MCF 10A (cell line): ENCODE results near the gene FAM187B. TPM values are rescaled to one million over a fixed set of nuclear protein-coding genes. Genes with fewer than 3 reads are reported as not detected.
A peak's percentile ranks its signal among the peaks of the same experiment; 100 is the strongest.

Experiments
- BruUV-seq: library from RNA; stranded (reverse); fragments of 400-500 nt; replicated peaks from 2 replicates; lab custom pipeline; 2021; lab: Mats Ljungman, UMichigan
- CTCF ChIA-PET: fragments of 300-600 bp; sonication (Branson Sonifier 250); formaldehyde crosslinking; extraction: SDS; loops from one replicate; lab custom pipeline; 2021; ENCODE audit warnings: antibody characterized with exemption, inconsistent platforms; lab: Yijun Ruan, JAX
- POLR2A ChIA-PET: fragments of 300-600, 350-650 bp; sonication (Branson Sonifier 250); formaldehyde crosslinking; extraction: SDS; loops from one replicate; lab custom pipeline; 2020; ENCODE audit warnings: antibody characterized with exemption, inconsistent platforms; lab: Yijun Ruan, JAX
- DNase-seq: peaks from one replicate; pipeline ENCODE4 v3.0.0-alpha.2; 2018; ENCODE audit not compliant: unreplicated experiment
- H3K27ac Mint-ChIP-seq: one replicate; pipeline ENCODE4 v1.8.0; 2022; ENCODE audit warnings: mild to moderate bottlenecking, low read depth, mixed read lengths; ENCODE audit not compliant: unreplicated experiment
- H3K27me3 Mint-ChIP-seq: one replicate; pipeline ENCODE4 v1.8.0; 2022; ENCODE audit warnings: mixed read lengths; ENCODE audit not compliant: insufficient read depth, unreplicated experiment
- H3K36me3 Mint-ChIP-seq: one replicate; pipeline ENCODE4 v1.8.0; 2022; ENCODE audit warnings: mild to moderate bottlenecking, moderate library complexity, mixed read lengths; ENCODE audit not compliant: insufficient read depth, unreplicated experiment
- H3K4me1 Mint-ChIP-seq: one replicate; pipeline ENCODE4 v1.8.0; 2022; ENCODE audit warnings: mixed read lengths; ENCODE audit not compliant: insufficient read depth, unreplicated experiment
- H3K4me3 Mint-ChIP-seq: one replicate; pipeline ENCODE4 v1.8.0; 2022; ENCODE audit warnings: mild to moderate bottlenecking, moderate library complexity, mixed read lengths; ENCODE audit not compliant: unreplicated experiment
- H3K9me3 Mint-ChIP-seq: one replicate; pipeline ENCODE4 v1.8.0; 2022; ENCODE audit warnings: mixed read lengths; ENCODE audit not compliant: unreplicated experiment
- CTCF ChIP-seq: fragments of 200-600 bp; IDR thresholded peaks from one replicate; pipeline ENCODE4 v1.8.0; 2022; ENCODE audit warnings: antibody characterized with exemption, mild to moderate bottlenecking; ENCODE audit not compliant: unreplicated experiment
- intact Hi-C: fragments of 100-400 bp; cut with micrococcal nuclease; formaldehyde crosslinking; loops from 2 replicates; pipeline ENCODE4 v1.14.1; 2022
- total RNA-seq: library from RNA; stranded (reverse); gene quantifications from 2 replicates; pipeline ENCODE4 v1.2.3, GENCODE V29; 2022

Gene FAM187B
- total RNA-seq, 1 experiment from 2014 or later = not detected

DNA sequence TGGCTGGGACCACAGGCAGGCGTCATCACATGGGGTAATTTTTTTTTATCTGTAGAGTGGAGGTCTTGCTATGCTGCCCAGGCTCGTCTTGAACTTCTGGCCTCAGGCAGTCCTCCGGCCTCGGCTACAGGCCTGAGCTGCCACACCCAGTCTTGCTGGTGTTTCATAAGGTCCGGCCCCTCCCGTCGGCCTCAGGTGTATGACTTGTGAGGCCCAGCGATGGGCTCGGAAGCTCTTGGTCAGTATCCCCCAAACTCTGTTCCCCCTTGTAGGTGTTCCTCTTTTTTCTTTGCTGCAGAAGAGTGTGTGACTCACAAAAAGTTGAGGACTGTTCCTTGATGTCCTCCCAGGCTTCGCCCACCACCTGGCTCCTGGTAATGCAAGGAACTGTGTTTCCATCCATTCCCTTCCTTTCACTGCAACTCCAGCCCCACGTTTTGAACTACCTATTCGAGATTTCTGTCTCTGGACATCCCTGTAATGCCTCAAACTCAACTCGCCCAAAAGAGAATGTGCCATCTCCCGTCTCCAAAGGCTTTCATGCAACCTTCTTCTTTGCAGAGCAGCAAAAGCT is 45.2 kb upstream of the FAM187B start:
- Mint-ChIP-seq H3K4me1 (peaks cover 5% of the 10 kb centered on the region), H3K4me3 (no peak overlapping the region), H3K9me3 (no peaks in the 10 kb centered on the region), H3K36me3 (peaks cover 83% of the 10 kb centered on the region), H3K27me3 (no peaks in the 10 kb centered on the region), H3K27ac (peak overlapping the region; percentile 25)
- no TSS peak for BruUV-seq
- ChIA-PET POLR2A (no interaction called here), CTCF (interaction anchor here (0.6 to 1.4 kb wide), 6 partner anchors 79 to 610 kb away, joined by 3 to 5 read pairs (median 4); no protein-coding TSS in a partner anchor)
- no peak for DNase-seq
- no peak for TF ChIP-seq CTCF
- intact Hi-C loops = no loop called here

DNA sequence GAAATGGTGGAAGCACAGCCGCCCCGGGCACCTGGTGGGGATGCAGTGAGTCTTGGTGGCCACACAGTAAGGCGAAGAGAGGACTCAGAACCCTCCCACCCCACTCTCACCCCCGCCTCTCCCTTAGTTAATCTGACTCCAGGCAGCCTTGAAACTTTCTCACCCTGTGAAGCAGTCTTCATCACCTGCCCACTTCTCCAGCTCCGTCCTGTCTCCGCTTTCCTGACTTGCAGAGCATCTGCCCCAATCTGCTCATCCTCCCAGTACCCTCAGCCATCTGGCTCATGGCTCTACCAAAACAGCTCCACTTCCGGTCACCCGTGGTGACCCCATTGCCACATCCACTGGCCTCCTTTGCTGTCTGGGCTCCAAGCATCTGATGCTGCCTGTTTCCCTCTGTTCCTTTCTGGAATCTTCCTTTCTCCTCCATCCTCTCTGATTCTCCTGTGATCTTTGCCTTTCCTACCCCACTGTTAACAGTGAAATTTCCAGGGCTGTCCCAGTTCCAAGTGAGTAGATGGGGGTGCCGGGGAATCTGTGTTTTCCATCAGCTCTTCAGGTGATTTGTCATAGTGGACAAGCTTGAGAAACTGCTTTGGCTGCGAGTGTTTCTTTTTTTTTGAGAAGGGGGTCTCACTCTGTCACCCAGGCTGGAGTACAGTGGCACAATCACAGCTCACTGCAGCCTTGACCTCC is 44.6 kb upstream of the FAM187B start:
- intact Hi-C loops = no loop called here
- no peaks in the 10 kb centered on the region for H3K27me3 Mint-ChIP-seq
- no peak for DNase-seq
- H3K27ac Mint-ChIP-seq = no peak overlapping the region
- no peak for TF ChIP-seq CTCF
- peaks cover 76% of the 10 kb centered on the region for H3K36me3 Mint-ChIP-seq
- BruUV-seq = no TSS peak
- no peak overlapping the region for H3K4me3 Mint-ChIP-seq
- peaks cover 5% of the 10 kb centered on the region for H3K4me1 Mint-ChIP-seq
- CTCF ChIA-PET = interaction anchor here (0.5 to 1.4 kb wide), 9 partner anchors 9 to 610 kb away, joined by 3 to 4 read pairs (median 3); no protein-coding TSS in a partner anchor
- POLR2A ChIA-PET = no interaction called here
- H3K9me3 Mint-ChIP-seq = no peaks in the 10 kb centered on the region

DNA sequence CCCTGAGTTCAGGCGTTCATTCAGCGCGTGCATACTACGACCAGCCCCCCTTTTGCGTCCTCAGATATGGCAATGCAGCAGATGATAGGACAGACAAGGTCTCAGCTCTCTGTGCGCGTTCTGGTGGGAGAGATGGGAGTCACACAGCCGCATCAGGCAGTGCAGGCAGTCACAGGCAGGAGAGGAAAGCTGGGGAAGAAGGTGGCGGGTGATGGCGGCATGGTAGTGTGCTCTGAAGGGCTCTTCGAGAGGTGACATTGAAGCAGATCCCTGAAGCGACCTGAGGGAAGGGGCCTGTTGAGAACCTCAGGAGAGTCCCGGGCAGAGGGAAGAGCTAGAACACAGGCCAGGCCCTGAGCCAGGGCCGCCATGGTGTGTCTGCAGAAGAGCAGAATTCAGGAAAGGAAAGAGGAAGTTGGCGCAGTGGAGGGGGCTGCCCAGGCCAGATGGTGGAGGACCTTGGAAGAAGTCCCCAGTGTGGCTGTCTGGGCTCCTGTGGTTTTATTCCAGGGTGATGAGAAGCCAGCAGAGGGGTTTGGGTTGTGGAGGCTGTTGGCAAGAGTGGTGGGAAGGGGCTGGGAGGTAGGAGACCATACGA is 43.7 kb upstream of the FAM187B start:
- Mint-ChIP-seq H3K36me3 (peaks cover 76% of the 10 kb centered on the region), H3K9me3 (no peaks in the 10 kb centered on the region), H3K27me3 (no peaks in the 10 kb centered on the region), H3K4me3 (no peak overlapping the region), H3K27ac (no peak overlapping the region), H3K4me1 (peaks cover 4% of the 10 kb centered on the region)
- POLR2A ChIA-PET = no interaction called here
- BruUV-seq = no TSS peak
- DNase-seq = no peak
- intact Hi-C loops = no loop called here
- CTCF ChIA-PET = interaction anchor here (1.1 to 1.4 kb wide), 3 partner anchors 38 to 196 kb away, joined by 4 read pairs; no protein-coding TSS in a partner anchor
- no peak for TF ChIP-seq CTCF

DNA sequence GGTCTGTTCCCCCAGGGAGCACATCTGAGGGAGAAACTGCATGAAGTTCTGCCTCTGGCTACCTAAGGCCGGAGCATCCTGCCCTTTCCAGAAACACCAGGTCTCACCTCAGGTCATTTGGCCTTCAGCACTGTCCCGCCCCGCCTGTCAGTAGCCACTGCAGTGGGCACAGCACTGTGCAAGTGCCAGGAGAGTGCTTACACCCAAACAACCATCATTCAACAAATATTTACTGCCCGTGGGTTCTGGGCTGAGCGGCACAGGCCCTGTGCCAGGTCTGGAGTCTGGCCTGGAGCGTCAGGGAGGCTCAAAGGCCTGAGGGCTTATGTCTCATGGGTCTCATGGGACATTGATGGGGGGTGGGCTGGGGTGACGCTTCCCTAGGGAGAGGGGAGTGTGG is 43.0 kb upstream of the FAM187B start:
- Mint-ChIP-seq H3K27me3 (no peaks in the 10 kb centered on the region), H3K36me3 (peaks cover 72% of the 10 kb centered on the region), H3K4me1 (peaks cover under 1% of the 10 kb centered on the region), H3K27ac (no peak overlapping the region), H3K9me3 (no peaks in the 10 kb centered on the region), H3K4me3 (no peak overlapping the region)
- POLR2A ChIA-PET = no interaction called here
- no peak for TF ChIP-seq CTCF
- no peak for DNase-seq
- CTCF ChIA-PET = interaction anchor here (1.2 kb wide), 1 partner anchor 39 kb away, joined by 4 read pairs; no protein-coding TSS in a partner anchor
- BruUV-seq = no TSS peak
- intact Hi-C loops = no loop called here
